ENCODE results near the gene NHERF1.

- TF ChIP-seq, protein P1, sequence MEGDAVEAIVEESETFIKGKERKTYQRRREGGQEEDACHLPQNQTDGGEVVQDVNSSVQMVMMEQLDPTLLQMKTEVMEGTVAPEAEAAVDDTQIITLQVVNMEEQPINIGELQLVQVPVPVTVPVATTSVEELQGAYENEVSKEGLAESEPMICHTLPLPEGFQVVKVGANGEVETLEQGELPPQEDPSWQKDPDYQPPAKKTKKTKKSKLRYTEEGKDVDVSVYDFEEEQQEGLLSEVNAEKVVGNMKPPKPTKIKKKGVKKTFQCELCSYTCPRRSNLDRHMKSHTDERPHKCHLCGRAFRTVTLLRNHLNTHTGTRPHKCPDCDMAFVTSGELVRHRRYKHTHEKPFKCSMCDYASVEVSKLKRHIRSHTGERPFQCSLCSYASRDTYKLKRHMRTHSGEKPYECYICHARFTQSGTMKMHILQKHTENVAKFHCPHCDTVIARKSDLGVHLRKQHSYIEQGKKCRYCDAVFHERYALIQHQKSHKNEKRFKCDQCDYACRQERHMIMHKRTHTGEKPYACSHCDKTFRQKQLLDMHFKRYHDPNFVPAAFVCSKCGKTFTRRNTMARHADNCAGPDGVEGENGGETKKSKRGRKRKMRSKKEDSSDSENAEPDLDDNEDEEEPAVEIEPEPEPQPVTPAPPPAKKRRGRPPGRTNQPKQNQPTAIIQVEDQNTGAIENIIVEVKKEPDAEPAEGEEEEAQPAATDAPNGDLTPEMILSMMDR (conservative IDR thresholded peaks at IDR 0.05; ENCODE audit: low read depth, low read length) = no peak
- TF ChIP-seq EZH2 (IDR thresholded peaks at IDR 0.05; ENCODE audit: low read length, unreplicated experiment) = no peak
These were observed 9.8 kb downstream of the NHERF1 start for GRCh38 chr17:74757931-74758847.
